Subcutaneous abdominal adipose tissue (tissue), 5 donors: ENCODE results near the gene SIRT2.

Experiments used
- H3K27ac ChIP-seq: one replicate; pipeline ENCODE4 v1.7.0; 2013; ENCODE audit warnings: low read depth, mild to moderate bottlenecking, inconsistent platforms, low read length, moderate library complexity
- H3K27me3 ChIP-seq, 5 donors: one replicate each; pipeline ENCODE4 v1.7.0; 2013; ENCODE audit warnings: low read length in 5 of 5, inconsistent platforms in 1 of 5; ENCODE audit not compliant: control insufficient read depth in 5 of 5, insufficient read depth in 4 of 5
- H3K36me3 ChIP-seq, 5 donors: one replicate each; pipeline ENCODE4 v1.7.0; 2013; ENCODE audit warnings: low read length in 5 of 5; ENCODE audit not compliant: control insufficient read depth in 5 of 5, insufficient read depth in 5 of 5
- H3K4me1 ChIP-seq, 5 donors: one replicate each; pipeline ENCODE4 v1.7.0; 2013; ENCODE audit warnings: low read length in 5 of 5, mild to moderate bottlenecking in 3 of 5, moderate library complexity in 1 of 5; ENCODE audit not compliant: control insufficient read depth in 5 of 5, insufficient read depth in 5 of 5
- H3K4me3 ChIP-seq, 5 donors: one replicate each; pipeline ENCODE4 v1.7.0; 2013; ENCODE audit warnings: low read length in 5 of 5, low read depth in 1 of 5
- H3K9ac ChIP-seq, 5 donors: one replicate each; pipeline ENCODE4 v1.7.0; 2013; ENCODE audit warnings: low read length in 5 of 5, mild to moderate bottlenecking in 4 of 5, moderate library complexity in 3 of 5
- H3K9me3 ChIP-seq, 5 donors: one replicate each; pipeline ENCODE4 v1.7.0; 2013; ENCODE audit warnings: low read length in 5 of 5; ENCODE audit not compliant: control insufficient read depth in 5 of 5
- donor health status: healthy.
- donor health status: healthy.
- donor health status: healthy.
- donor health status: healthy.
- donor health status: healthy.

SIRT2 gene

GRCh38 chr19:38848299-38849146, 50.9 kb downstream of the SIRT2 start:
- H3K9me3 ChIP-seq = no peaks in the 10 kb centered on the region
- H3K27me3 ChIP-seq = no peaks in the 10 kb centered on the region
- peak overlapping the region; percentile 97 for H3K27ac ChIP-seq
- H3K4me1 ChIP-seq = peaks cover 16 to 46% (median 41%) of the 10 kb centered on the region in 5 donors
- H3K4me3 ChIP-seq = peak overlapping the region; percentile 55 to 75 (median 73)
- H3K9ac ChIP-seq = peak overlapping the region; percentile 32 to 88 (median 81)
- peaks cover 2 to 43% (median 42%) of the 10 kb centered on the region in 5 donors for H3K36me3 ChIP-seq

GRCh38 chr19:38846097-38846496, 53.3 kb downstream of the SIRT2 start:
- no peak overlapping the region for H3K4me3 ChIP-seq
- no peak overlapping the region for H3K27ac ChIP-seq
- no peak overlapping the region for H3K9ac ChIP-seq
- peaks cover 13 to 37% (median 33%) of the 10 kb centered on the region in 5 donors for H3K4me1 ChIP-seq
- H3K27me3 ChIP-seq = no peaks in the 10 kb centered on the region
- peaks cover 8 to 67% (median 66%) of the 10 kb centered on the region in 5 donors for H3K36me3 ChIP-seq
- no peaks in the 10 kb centered on the region for H3K9me3 ChIP-seq

DNA sequence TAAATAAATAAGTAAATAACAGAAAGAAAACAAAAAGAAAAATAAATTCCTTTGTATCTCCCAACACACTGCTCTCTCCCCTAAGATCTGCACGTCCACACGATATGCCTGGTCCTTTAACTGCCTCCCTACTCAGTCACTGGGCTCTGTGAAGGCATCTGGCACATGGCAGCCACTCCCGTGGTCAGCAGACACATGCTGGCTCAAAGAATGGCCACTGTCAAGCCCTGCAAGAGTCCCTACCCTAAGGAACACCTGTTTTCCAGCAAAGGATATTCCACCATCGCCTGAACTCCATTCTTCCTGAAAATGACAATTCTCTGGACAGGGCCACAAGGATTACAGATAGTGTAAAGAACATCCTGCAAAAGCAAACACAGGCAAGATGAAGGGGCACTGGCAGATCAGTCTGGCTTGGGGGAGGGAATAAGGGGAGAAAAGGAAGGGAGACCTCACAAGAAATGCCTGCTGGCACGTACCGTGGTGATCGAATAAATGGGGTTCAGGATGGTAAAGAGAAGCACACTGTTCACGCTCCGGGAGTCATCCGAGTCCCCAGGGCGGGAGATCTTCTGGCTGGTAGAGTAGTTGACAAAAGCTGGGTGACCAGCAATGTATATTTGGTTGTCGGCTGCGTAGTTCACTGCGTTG, 53.9 kb downstream of the SIRT2 start:
- Histone ChIP-seq H3K36me3 (peaks cover 8 to 73% (median 72%) of the 10 kb centered on the region in 5 donors), H3K4me1 (peaks cover 12 to 36% (median 33%) of the 10 kb centered on the region in 5 donors), H3K27me3 (no peaks in the 10 kb centered on the region), H3K4me3 (no peak overlapping the region), H3K27ac (no peak overlapping the region), H3K9me3 (no peaks in the 10 kb centered on the region), H3K9ac (no peak overlapping the region)

GRCh38 chr19:38844093-38844686, 55.2 kb downstream of the SIRT2 start:
- Histone ChIP-seq H3K9ac (no peak overlapping the region), H3K27me3 (no peaks in the 10 kb centered on the region), H3K4me3 (no peak overlapping the region), H3K9me3 (no peaks in the 10 kb centered on the region), H3K4me1 (peaks cover 7 to 36% (median 33%) of the 10 kb centered on the region in 5 donors), H3K36me3 (peaks cover 8 to 86% (median 84%) of the 10 kb centered on the region in 5 donors), H3K27ac (peak overlapping the region; percentile 23)

- Histone ChIP-seq H3K4me1 (peaks cover 4 to 28% (median 24%) of the 10 kb centered on the region in 5 donors), H3K27ac (peak overlapping the region; percentile 23)
Observed at GRCh38 chr19:38843175-38843758, 56.2 kb downstream of the SIRT2 start.

DNA sequence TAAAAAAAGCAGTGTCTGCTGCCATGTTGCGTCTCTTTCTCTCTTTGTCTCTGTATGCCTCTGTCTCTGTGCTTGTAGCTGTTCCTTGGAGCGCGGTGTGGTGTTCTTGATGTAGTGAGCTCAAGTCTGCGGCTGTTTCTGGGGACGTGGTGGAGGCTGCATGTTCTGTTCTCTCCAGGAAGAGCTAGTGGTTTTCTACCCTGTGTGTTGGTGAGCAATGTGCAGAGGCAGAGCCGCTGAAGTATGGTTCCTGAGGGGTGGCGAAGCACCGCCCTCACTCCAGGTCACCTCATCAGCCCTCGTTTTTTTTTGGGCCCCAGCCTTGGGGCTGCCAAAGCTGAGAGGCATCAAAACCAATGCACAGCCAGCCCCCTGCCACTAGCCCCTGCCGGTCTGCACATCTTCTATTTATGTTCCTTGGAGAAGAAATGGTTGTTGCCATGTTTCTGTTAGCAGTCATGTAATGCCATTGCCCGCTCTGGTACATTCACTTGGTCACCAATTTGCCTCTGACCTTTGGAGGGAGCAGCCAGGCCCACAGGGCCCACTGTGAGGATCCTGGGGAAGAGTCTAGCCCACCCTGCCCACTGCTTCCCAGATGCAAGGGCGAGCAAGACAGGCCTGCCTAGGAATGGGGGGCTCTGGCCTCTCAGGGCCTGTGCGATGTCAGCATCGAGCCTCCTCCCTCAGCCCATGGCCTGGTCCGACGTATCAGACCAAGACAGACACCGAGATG, 56.8 kb downstream of the SIRT2 start:
- Histone ChIP-seq H3K9ac (no peak overlapping the region), H3K4me1 (peaks cover 2 to 21% (median 18%) of the 10 kb centered on the region in 5 donors), H3K9me3 (no peaks in the 10 kb centered on the region), H3K27me3 (no peaks in the 10 kb centered on the region), H3K4me3 (no peak overlapping the region), H3K27ac (no peak overlapping the region), H3K36me3 (peaks cover 10 to 100% (median 98%) of the 10 kb centered on the region in 5 donors)

More at GRCh38 chr19:38843175-38843758, 56.2 kb downstream of the SIRT2 start:
- H3K9ac ChIP-seq = no peak overlapping the region
- H3K27me3 ChIP-seq = no peaks in the 10 kb centered on the region
- H3K4me3 ChIP-seq = no peak overlapping the region
- peaks cover 10 to 96% (median 93%) of the 10 kb centered on the region in 5 donors for H3K36me3 ChIP-seq
- H3K9me3 ChIP-seq = no peaks in the 10 kb centered on the region

GRCh38 chr19:38841787-38842438, 57.5 kb downstream of the SIRT2 start:
- Histone ChIP-seq H3K4me3 (no peak overlapping the region), H3K9me3 (no peaks in the 10 kb centered on the region), H3K9ac (peak overlapping the region in 1 of 5 donors; percentile 1), H3K27ac (no peak overlapping the region), H3K27me3 (no peaks in the 10 kb centered on the region), H3K36me3 (peaks cover 10 to 100% (median 98%) of the 10 kb centered on the region in 5 donors), H3K4me1 (peaks cover 0 to 14% (median 12%) of the 10 kb centered on the region in 5 donors)

GRCh38 chr19:38841180-38841766, 58.1 kb downstream of the SIRT2 start:
- Histone ChIP-seq H3K9me3 (no peaks in the 10 kb centered on the region), H3K4me1 (peaks cover 0 to 14% (median 11%) of the 10 kb centered on the region in 5 donors)

More at GRCh38 chr19:38841180-38841766, 58.1 kb downstream of the SIRT2 start:
- Histone ChIP-seq H3K36me3 (peaks cover 9 to 99% (median 98%) of the 10 kb centered on the region in 5 donors), H3K4me3 (no peak overlapping the region), H3K27me3 (no peaks in the 10 kb centered on the region), H3K9ac (peak overlapping the region in 2 of 5 donors; percentile 1 to 35), H3K27ac (no peak overlapping the region)
